SK-N-SH (cell line): ENCODE measurements around the gene HEMK1. TPM values are rescaled to one million over a fixed set of nuclear protein-coding genes. Genes with fewer than 3 reads are reported as not detected.
A peak's percentile ranks its signal among the peaks of the same experiment; 100 is the strongest.

Experiments used
- CTCF ChIA-PET: fragments of 300-600, 350-600 bp; formaldehyde crosslinking; extraction: SDS; loops from one replicate; lab custom pipeline; 2021; lab: Yijun Ruan, JAX
- POLR2A ChIA-PET: fragments of 350-600 bp; sonication (Branson Sonifier 250); formaldehyde crosslinking; extraction: SDS; loops from one replicate; lab custom pipeline; 2020; ENCODE audit warnings: antibody characterized with exemption, inconsistent platforms; lab: Yijun Ruan, JAX
- DNase-seq: peaks from one replicate; pipeline ENCODE4 v3.0.0; 2012
- H2AFZ ChIP-seq: fragments of 200-600 bp; sonication (generic); 2 replicates; pipeline ENCODE4 v1.8.1; 2016; ENCODE audit warnings: antibody characterized with exemption, mild to moderate bottlenecking, low read depth
- H3F3A ChIP-seq: fragments of 200-600 bp; sonication (generic); replicated peaks from 2 replicates; pipeline ENCODE3; 2016; ENCODE audit warnings: antibody characterized with exemption, mild to moderate bottlenecking; ENCODE audit not compliant: insufficient read depth
- H3K27ac ChIP-seq, 2 experiments: fragments of 200-500 bp in 1 of 2; fragments of 200-600 bp in 1 of 2; sonication (Bioruptor generic) in 1 of 2; sonication (generic), shearing (Covaris generic) in 1 of 2; 2 replicates each; pipeline versions ENCODE4 v1.5.1 to v1.6.1; 2014 to 2016; ENCODE audit warnings: low read depth in 2 of 2, inconsistent platforms in 1 of 2, low read length in 1 of 2, mild to moderate bottlenecking in 1 of 2, mixed read lengths in 1 of 2
- H3K27me3 ChIP-seq: fragments of 200-600 bp; sonication (generic), shearing (Covaris generic); 2 replicates; pipeline ENCODE4 v1.6.1; 2016; ENCODE audit warnings: mixed run types; ENCODE audit not compliant: insufficient read depth
- H3K36me3 ChIP-seq, 2 experiments: fragments of 200-500 bp in 1 of 2; fragments of 200-600 bp in 1 of 2; sonication (Bioruptor generic) in 1 of 2; sonication (generic) in 1 of 2; replicated peaks in 1 of 2; 2 replicates each; pipeline versions ENCODE3 to v1.5.1; 2014 to 2016; ENCODE audit warnings: low read length in 1 of 2, mild to moderate bottlenecking in 1 of 2; ENCODE audit not compliant: insufficient read depth in 2 of 2, control insufficient read depth in 1 of 2
- H3K4me1 ChIP-seq, 2 experiments: fragments of 200-500 bp in 1 of 2; fragments of 200-600 bp in 1 of 2; sonication (Bioruptor generic) in 1 of 2; sonication (generic), shearing (Covaris generic) in 1 of 2; 2 replicates each; pipeline versions ENCODE4 v1.5.1 to v1.6.1; 2014 to 2016; ENCODE audit warnings: low read depth in 1 of 2, low read length in 1 of 2, mixed run types in 1 of 2; ENCODE audit not compliant: insufficient read depth in 2 of 2, control insufficient read depth in 1 of 2
- H3K4me2 ChIP-seq: fragments of 200-600 bp; sonication (generic), shearing (Covaris generic); 2 replicates; pipeline ENCODE4 v1.6.1; 2017; ENCODE audit warnings: mixed run types
- H3K4me3 ChIP-seq, 2 experiments: fragments of 200-500 bp in 1 of 2; fragments of 200-600 bp in 1 of 2; sonication (Bioruptor generic) in 1 of 2; sonication (generic), shearing (Covaris generic) in 1 of 2; 2 replicates each; pipeline versions ENCODE4 v1.5.1 to v1.8.1; 2014 to 2016; ENCODE audit warnings: low read depth in 2 of 2, inconsistent platforms in 1 of 2, low read length in 1 of 2, mild to moderate bottlenecking in 1 of 2, mixed read lengths in 1 of 2, moderate library complexity in 1 of 2
- H3K79me2 ChIP-seq: fragments of 200-600 bp; sonication (generic); 2 replicates; pipeline ENCODE4 v1.8.1; 2017; ENCODE audit warnings: mild to moderate bottlenecking; ENCODE audit not compliant: insufficient read depth
- H3K9ac ChIP-seq: fragments of 200-600 bp; sonication (generic); 2 replicates; pipeline ENCODE4 v1.6.1; 2017; ENCODE audit warnings: mixed run types
- H3K9me2 ChIP-seq: fragments of 200-600 bp; sonication (generic); 2 replicates; pipeline ENCODE4 v1.6.1; 2017; ENCODE audit warnings: mixed run types
- H3K9me3 ChIP-seq: fragments of 200-600 bp; sonication (generic); 2 replicates; pipeline ENCODE4 v1.6.1; 2017; ENCODE audit warnings: mixed run types, mild to moderate bottlenecking, moderate library complexity
- H4K20me1 ChIP-seq: fragments of 200-600 bp; sonication (generic); 2 replicates; pipeline ENCODE4 v1.6.1; 2017; ENCODE audit warnings: mild to moderate bottlenecking, mixed run types; ENCODE audit not compliant: insufficient read depth
- GABPA ChIP-seq: IDR thresholded peaks from 2 replicates; pipeline ENCODE4 v1.4.0; 2012; ENCODE audit warnings: low read depth, mild to moderate bottlenecking
- GATA2 ChIP-seq: sonication (generic); formaldehyde crosslinking; IDR thresholded peaks from 2 replicates; pipeline ENCODE4 v1.5.0; 2020; ENCODE audit warnings: mild to moderate bottlenecking, missing genetic modification reagents
- NFIC ChIP-seq: IDR thresholded peaks from 2 replicates; pipeline ENCODE4 v1.4.0; 2012; ENCODE audit warnings: borderline replicate concordance
- RCOR1 ChIP-seq: fragments of 150-350 bp; IDR thresholded peaks from 2 replicates; pipeline ENCODE4 v1.6.1; 2017; ENCODE audit warnings: antibody characterized with exemption, low read length
- TAF1 ChIP-seq: IDR thresholded peaks from 2 replicates; pipeline ENCODE4 v1.6.1; 2012; ENCODE audit warnings: low read depth, mild to moderate bottlenecking, low read length, moderate library complexity, borderline replicate concordance
- TCF12 ChIP-seq: IDR thresholded peaks from 2 replicates; pipeline ENCODE4 v1.4.0; 2012
- TEAD4 ChIP-seq: IDR thresholded peaks from 2 replicates; pipeline ENCODE4 v1.4.0; 2012; ENCODE audit warnings: mild to moderate bottlenecking, borderline replicate concordance; ENCODE audit not compliant: insufficient read depth
- YY1 ChIP-seq: IDR thresholded peaks from 2 replicates; pipeline ENCODE4 v1.4.0; 2012; ENCODE audit warnings: low read depth, mild to moderate bottlenecking
- WGBS: methylation state at CpG from one replicate; pipeline ENCODE4 v1.1.6; 2017; ENCODE audit warnings: low lambda C conversion rate; 5-methylcytosine and 5-hydroxymethylcytosine counted together
- polyA plus RNA-seq, 3 experiments: library from polyadenylated mRNA; depleted of rRNA; stranded (reverse); fragments of >200 nt; gene quantifications; 2 replicates each; pipeline ENCODE4 v1.2.3, GENCODE V29; 2012
- TF ChIP-seq, protein P1 (sequence below): fragments of 150-350 bp; IDR thresholded peaks from 2 replicates; pipeline ENCODE4 v1.6.1; 2017; ENCODE audit warnings: antibody characterized with exemption, low read length, low read depth, borderline replicate concordance
- TF ChIP-seq, protein P2 (sequence below): IDR thresholded peaks from 2 replicates; pipeline ENCODE4 v1.4.0; 2012; ENCODE audit warnings: low read depth
- TF ChIP-seq, protein P3 (sequence below): IDR thresholded peaks from 2 replicates; pipeline ENCODE4; 2012
- TF ChIP-seq, protein P4 (sequence below): fragments of 200-600 bp; sonication (generic); IDR thresholded peaks from 2 replicates; pipeline ENCODE4 v1.6.1; 2017; ENCODE audit warnings: antibody characterized with exemption, mild to moderate bottlenecking, moderate library complexity

HEMK1 gene
- polyA plus RNA-seq, 1 of the 3 experiments (the other 2 are of a cell fraction) = 15.4 TPM

DNA sequence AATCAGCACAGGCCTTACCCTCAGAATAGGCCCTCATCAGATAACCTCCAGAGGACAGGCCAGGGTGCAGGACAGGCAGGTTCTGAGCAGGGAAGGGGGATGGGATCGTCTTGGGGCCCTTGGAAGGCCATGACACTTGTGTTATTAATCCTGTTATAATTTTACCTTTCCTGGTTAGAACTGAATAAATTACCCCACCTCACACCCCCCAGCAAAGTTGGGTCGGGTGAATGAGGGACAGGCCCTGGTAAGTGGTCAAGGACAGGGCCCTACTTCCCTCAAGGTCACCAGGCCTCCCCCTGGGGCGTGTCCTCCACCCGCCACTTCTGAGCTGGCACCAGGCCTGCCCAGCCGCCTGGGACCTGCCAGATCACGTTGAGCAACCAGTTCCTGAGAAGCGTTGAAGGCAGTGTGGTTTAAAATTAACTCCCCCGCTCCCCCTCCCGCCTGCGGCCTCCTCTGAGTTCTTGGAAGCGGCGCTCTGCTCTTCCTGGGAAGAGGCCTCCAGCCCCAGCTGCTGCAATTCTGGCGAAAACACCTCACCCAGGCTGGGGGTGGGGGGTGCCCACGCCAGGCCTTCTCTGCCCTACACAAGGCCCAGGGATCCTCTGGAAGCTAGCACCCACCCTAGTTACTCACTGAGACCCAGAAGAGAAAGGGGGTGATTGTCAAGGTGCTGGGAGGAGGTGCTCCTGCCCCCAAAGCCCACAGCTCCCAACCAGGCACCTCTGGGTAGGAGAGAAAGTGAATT lies 31.7 kb downstream of the HEMK1 start (continued):
- TF ChIP-seq, protein P1, sequence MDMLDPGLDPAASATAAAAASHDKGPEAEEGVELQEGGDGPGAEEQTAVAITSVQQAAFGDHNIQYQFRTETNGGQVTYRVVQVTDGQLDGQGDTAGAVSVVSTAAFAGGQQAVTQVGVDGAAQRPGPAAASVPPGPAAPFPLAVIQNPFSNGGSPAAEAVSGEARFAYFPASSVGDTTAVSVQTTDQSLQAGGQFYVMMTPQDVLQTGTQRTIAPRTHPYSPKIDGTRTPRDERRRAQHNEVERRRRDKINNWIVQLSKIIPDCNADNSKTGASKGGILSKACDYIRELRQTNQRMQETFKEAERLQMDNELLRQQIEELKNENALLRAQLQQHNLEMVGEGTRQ = no peak
- TF ChIP-seq, protein P2, sequence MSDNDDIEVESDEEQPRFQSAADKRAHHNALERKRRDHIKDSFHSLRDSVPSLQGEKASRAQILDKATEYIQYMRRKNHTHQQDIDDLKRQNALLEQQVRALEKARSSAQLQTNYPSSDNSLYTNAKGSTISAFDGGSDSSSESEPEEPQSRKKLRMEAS = peak; percentile 84
- TF ChIP-seq, protein P3, sequence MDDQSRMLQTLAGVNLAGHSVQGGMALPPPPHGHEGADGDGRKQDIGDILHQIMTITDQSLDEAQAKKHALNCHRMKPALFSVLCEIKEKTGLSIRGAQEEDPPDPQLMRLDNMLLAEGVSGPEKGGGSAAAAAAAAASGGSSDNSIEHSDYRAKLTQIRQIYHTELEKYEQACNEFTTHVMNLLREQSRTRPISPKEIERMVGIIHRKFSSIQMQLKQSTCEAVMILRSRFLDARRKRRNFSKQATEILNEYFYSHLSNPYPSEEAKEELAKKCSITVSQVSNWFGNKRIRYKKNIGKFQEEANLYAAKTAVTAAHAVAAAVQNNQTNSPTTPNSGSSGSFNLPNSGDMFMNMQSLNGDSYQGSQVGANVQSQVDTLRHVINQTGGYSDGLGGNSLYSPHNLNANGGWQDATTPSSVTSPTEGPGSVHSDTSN = peak; percentile 70
- no peak for TF ChIP-seq YY1
- TF ChIP-seq, protein P4, sequence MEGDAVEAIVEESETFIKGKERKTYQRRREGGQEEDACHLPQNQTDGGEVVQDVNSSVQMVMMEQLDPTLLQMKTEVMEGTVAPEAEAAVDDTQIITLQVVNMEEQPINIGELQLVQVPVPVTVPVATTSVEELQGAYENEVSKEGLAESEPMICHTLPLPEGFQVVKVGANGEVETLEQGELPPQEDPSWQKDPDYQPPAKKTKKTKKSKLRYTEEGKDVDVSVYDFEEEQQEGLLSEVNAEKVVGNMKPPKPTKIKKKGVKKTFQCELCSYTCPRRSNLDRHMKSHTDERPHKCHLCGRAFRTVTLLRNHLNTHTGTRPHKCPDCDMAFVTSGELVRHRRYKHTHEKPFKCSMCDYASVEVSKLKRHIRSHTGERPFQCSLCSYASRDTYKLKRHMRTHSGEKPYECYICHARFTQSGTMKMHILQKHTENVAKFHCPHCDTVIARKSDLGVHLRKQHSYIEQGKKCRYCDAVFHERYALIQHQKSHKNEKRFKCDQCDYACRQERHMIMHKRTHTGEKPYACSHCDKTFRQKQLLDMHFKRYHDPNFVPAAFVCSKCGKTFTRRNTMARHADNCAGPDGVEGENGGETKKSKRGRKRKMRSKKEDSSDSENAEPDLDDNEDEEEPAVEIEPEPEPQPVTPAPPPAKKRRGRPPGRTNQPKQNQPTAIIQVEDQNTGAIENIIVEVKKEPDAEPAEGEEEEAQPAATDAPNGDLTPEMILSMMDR = no peak
- 0 out of 2 replicates have a peak, but pooled peaks have one; percentile 29 for TF ChIP-seq TEAD4
- no peak for TF ChIP-seq GATA2

DNA sequence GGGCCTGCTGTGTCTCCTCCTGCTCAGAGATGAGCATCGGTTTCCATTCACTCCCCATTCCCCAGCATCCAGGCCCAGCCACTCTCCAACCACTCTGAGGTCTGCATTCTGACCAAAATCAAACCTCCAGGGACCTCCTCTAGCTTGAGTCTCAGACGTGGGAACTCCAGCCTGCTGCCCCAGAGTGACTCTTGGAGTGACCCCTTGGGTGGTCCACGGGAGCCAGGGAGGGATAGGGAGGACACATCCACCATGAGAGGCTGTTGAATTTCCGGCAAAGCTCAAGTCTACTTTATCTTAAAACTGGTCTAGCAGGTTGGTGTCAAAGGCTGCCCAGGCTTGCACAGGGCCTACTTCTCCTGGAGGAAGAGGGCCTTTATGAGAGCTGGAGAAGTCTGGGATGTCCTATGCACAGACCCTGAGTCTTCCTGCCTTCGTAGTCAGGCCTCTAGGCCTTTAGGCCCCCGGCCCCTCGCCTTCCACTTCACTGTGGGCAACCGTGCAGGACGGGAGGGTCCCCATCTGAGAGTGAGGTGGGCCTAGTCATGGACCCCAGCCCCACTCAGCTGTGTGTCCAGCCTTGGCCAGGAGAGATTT lies 33.4 kb downstream of the HEMK1 start:
- Histone ChIP-seq H3K27ac (peak overlapping the region; percentile 70 to 93; a peak in 1 of 4 replicates), H2AFZ (no peak overlapping the region), H3K9me2 (no peaks in the 10 kb centered on the region), H3K79me2 (no peaks in the 10 kb centered on the region), H3F3A (no peaks in the 10 kb centered on the region), H3K9ac (0 out of 2 replicates have a peak overlapping the region, but pooled peaks have one; percentile 57), H4K20me1 (no peaks in the 10 kb centered on the region), H3K4me3 (no peak overlapping the region), H3K27me3 (no peaks in the 10 kb centered on the region), H3K4me2 (0 out of 2 replicates have a peak overlapping the region, but pooled peaks have one; percentile 51), H3K4me1 (peaks cover 17 to 41% of the 10 kb centered on the region in 2 experiments), H3K9me3 (no peaks in the 10 kb centered on the region), H3K36me3 (peaks cover 0 to 4% of the 10 kb centered on the region in 2 experiments)
- ChIA-PET CTCF (interaction anchor here (0.7 to 25.1 kb wide), 5 partner anchors 11 to 408 kb away, joined by 3 to 648 read pairs (median 5); partner anchors contain the start of genes C3orf18, CISH, HEMK1 and MAPKAPK3), POLR2A (interaction anchor here (1.5 to 2.8 kb wide), 3 partner anchors 7 to 33 kb away, joined by 4 to 23 read pairs (median 7); partner anchors contain the start of gene HEMK1)
- WGBS = 94% methylated on average over 6 of the region's 9 CpGs
- TF ChIP-seq, protein P2 = no peak
- TF ChIP-seq GABPA (no peak), YY1 (no peak), TEAD4 (no peak), NFIC (no peak), RCOR1 (no peak), TAF1 (no peak), TCF12 (no peak)
- TF ChIP-seq, protein P1 = no peak
- no peak for DNase-seq
